K562 (cell line): Measurements from ENCODE around the gene DHPS. TPM values are rescaled to one million over a fixed set of nuclear protein-coding genes. Genes with fewer than 3 reads are reported as not detected.

Experiments used
- ATAC-seq: fragments of 200-7000 bp; cut with Tn5 transposase; 3 replicates; pipeline ENCODE4 v1.9.1; 2020; ENCODE audit warnings: moderate library complexity
- BruUV-seq: library from RNA; stranded (reverse); fragments of 400-500 nt; replicated peaks from 2 replicates; lab custom pipeline; 2021; lab: Mats Ljungman, UMichigan
- CTCF ChIA-PET: fragments of 300-600 bp; formaldehyde crosslinking; extraction: SDS; loops from one replicate; lab custom pipeline; 2021; ENCODE audit warnings: low intra/inter-chr PET ratio; lab: Yijun Ruan, JAX
- POLR2A ChIA-PET: fragments of 300-600, 350-650 bp; sonication (Branson Sonifier 250); formaldehyde crosslinking; extraction: SDS; loops from one replicate; lab custom pipeline; 2021; ENCODE audit warnings: antibody characterized with exemption, inconsistent platforms; lab: Yijun Ruan, JAX
- DNase-seq, 4 experiments: peaks; one replicate each; pipeline versions ENCODE4 v3.0.0 to v3.0.0-alpha.2; 2011 to 2018; ENCODE audit warnings: low spot score in 3 of 4, mixed read lengths in 3 of 4; ENCODE audit errors: extremely low read depth in 1 of 4
- FAIRE-seq: peaks from 2 replicates; lab custom pipeline; 2011; peaks lifted over from hg19 to GRCh38; lab: Jason Lieb, UNC
- H2AFZ ChIP-seq: 2 replicates; pipeline ENCODE4 v1.6.0; 2011; ENCODE audit warnings: low read depth, low read length, control low read depth, inconsistent platforms
- H3K27ac ChIP-seq: fragments of 200-600 bp; 3 replicates; pipeline ENCODE4 v1.8.0; 2011; ENCODE audit warnings: low read depth, mild to moderate bottlenecking, control low read depth, inconsistent platforms, low read length, moderate library complexity, mixed read lengths; ENCODE audit errors: extremely low read depth
- H3K27me3 ChIP-seq, 2 experiments: fragments of 300-600 bp in 1 of 2; 2 replicates in 1 of 2; 3 replicates in 1 of 2; pipeline versions ENCODE4 v1.6.0 to v1.8.0; 2011; ENCODE audit warnings: inconsistent platforms in 2 of 2, low read length in 2 of 2, mild to moderate bottlenecking in 1 of 2, mixed read lengths in 1 of 2, moderate library complexity in 1 of 2; ENCODE audit not compliant: control insufficient read depth in 2 of 2, insufficient read depth in 2 of 2
- H3K36me3 ChIP-seq: fragments of 300-600 bp; 3 replicates; pipeline ENCODE4 v1.8.0; 2011; ENCODE audit warnings: mild to moderate bottlenecking, low read length, inconsistent platforms; ENCODE audit not compliant: control insufficient read depth, insufficient read depth
- H3K4me1 ChIP-seq, 2 experiments: fragments of 200-600 bp in 1 of 2; replicated peaks in 1 of 2; 2 replicates in 1 of 2; 3 replicates in 1 of 2; pipeline versions ENCODE4 v1.5.1 to v1.8.0; 2011; ENCODE audit warnings: inconsistent platforms in 2 of 2, low read length in 2 of 2, mild to moderate bottlenecking in 1 of 2, mixed read lengths in 1 of 2, moderate library complexity in 1 of 2; ENCODE audit not compliant: control insufficient read depth in 2 of 2, insufficient read depth in 2 of 2
- H3K4me2 ChIP-seq: 2 replicates; pipeline ENCODE4 v1.6.1; 2011; ENCODE audit warnings: low read length, control low read depth, inconsistent platforms, mixed read lengths; ENCODE audit not compliant: insufficient read depth
- H3K4me3 ChIP-seq: fragments of 200-600 bp; sonication (generic), shearing (Covaris generic); 2 replicates; pipeline ENCODE4 v1.5.1; 2016; ENCODE audit warnings: control low read depth, inconsistent platforms
- H3K79me2 ChIP-seq: fragments of 200-600 bp; 3 replicates; pipeline ENCODE4 v1.8.0; 2011; ENCODE audit warnings: low read length, inconsistent platforms; ENCODE audit not compliant: control insufficient read depth, insufficient read depth
- H3K9ac ChIP-seq, 2 experiments: 2 replicates each; pipeline versions ENCODE4 v1.6.0 to v1.6.1; 2011; ENCODE audit warnings: low read depth in 2 of 2, low read length in 2 of 2, control low read depth in 1 of 2, inconsistent platforms in 1 of 2, mild to moderate bottlenecking in 1 of 2, mixed read lengths in 1 of 2; ENCODE audit not compliant: insufficient read depth in 1 of 2
- H3K9me1 ChIP-seq: one replicate; pipeline ENCODE4 v1.6.0; 2011; ENCODE audit warnings: inconsistent platforms, mild to moderate bottlenecking, low read length, moderate library complexity; ENCODE audit not compliant: control insufficient read depth, insufficient read depth
- H3K9me3 ChIP-seq: replicated peaks from 2 replicates; pipeline ENCODE4 v1.5.1; 2011; ENCODE audit warnings: low read depth, low read length, inconsistent platforms; ENCODE audit not compliant: control insufficient read depth, insufficient read depth
- H4K20me1 ChIP-seq: replicated peaks from 2 replicates; pipeline ENCODE4 v1.6.1; 2011; ENCODE audit warnings: low read length, inconsistent platforms, mixed read lengths; ENCODE audit not compliant: control insufficient read depth, insufficient read depth
- ATF2 ChIP-seq: sonication (generic); formaldehyde crosslinking; IDR thresholded peaks from 2 replicates; pipeline ENCODE4 v1.8.1; 2022; ENCODE audit warnings: missing genetic modification reagents
- BRCA1 ChIP-seq, 2 experiments: fragments of 450-650 bp in 1 of 2; sonication (generic) in 1 of 2; formaldehyde crosslinking in 1 of 2; IDR thresholded peaks; 2 replicates each; pipeline versions ENCODE4 v1.5.0 to v1.6.1; 2017 to 2020; ENCODE audit warnings: mild to moderate bottlenecking in 1 of 2, missing genetic modification reagents in 1 of 2
- KDM4B ChIP-seq, 2 experiments: fragments of 450-650 bp in 1 of 2; sonication (generic) in 1 of 2; IDR thresholded peaks; 2 replicates each; pipeline ENCODE4 v1.6.1; 2016 to 2017; ENCODE audit warnings: borderline replicate concordance in 2 of 2, antibody characterized with exemption in 1 of 2, low read depth in 1 of 2, mild to moderate bottlenecking in 1 of 2
- KLF6 ChIP-seq: fragments of 250-450 bp; sonication (Bioruptor Pico); IDR thresholded peaks from 2 replicates; pipeline ENCODE4 v1.4.0; 2020; ENCODE audit warnings: mild to moderate bottlenecking, moderate library complexity, borderline replicate concordance
- MTA3 ChIP-seq: fragments of 450-650 bp; formaldehyde crosslinking; IDR thresholded peaks from 2 replicates; pipeline ENCODE4 v1.6.1; 2017; ENCODE audit warnings: mild to moderate bottlenecking, borderline replicate concordance
- PURB ChIP-seq: sonication (generic); formaldehyde crosslinking; IDR thresholded peaks from 2 replicates; pipeline ENCODE4 v1.9.0; 2021; ENCODE audit warnings: low read depth, mild to moderate bottlenecking, missing genetic modification reagents
- RNF2 ChIP-seq: sonication (generic); IDR thresholded peaks from 2 replicates; pipeline ENCODE4 v1.6.1; 2016
- SNRNP70 ChIP-seq: fragments of 200-400 bp; formaldehyde crosslinking; optimal IDR thresholded peaks from 2 replicates; pipeline ENCODE3; 2017; ENCODE audit warnings: low read depth, low read length
- ZFP30 ChIP-seq: fragments of 250-450 bp; sonication (Bioruptor Pico); IDR thresholded peaks from 2 replicates; pipeline ENCODE4 v1.8.0; 2022; ENCODE audit warnings: moderate library complexity, mild to moderate bottlenecking, inconsistent platforms, borderline replicate concordance
- ZNF764 ChIP-seq: fragments of 250-450 bp; sonication (Bioruptor Pico); IDR thresholded peaks from 2 replicates; pipeline ENCODE4 v1.4.0; 2020; ENCODE audit warnings: low read depth, mild to moderate bottlenecking, moderate library complexity
- ZSCAN32 ChIP-seq: fragments of 450-650 bp; formaldehyde crosslinking; IDR thresholded peaks from 2 replicates; pipeline ENCODE4 v1.4.0; 2020; ENCODE audit warnings: mild to moderate bottlenecking, moderate library complexity
- WGBS: fragments of 100-300 bp; shearing (Covaris generic); methylation state at CpG from one replicate; pipeline ENCODE4 v1.1.6; 2016; ENCODE audit warnings: low coverage, mixed read lengths; ENCODE audit not compliant: insufficient coverage; ENCODE audit errors: missing lambda C conversion rate; 5-methylcytosine and 5-hydroxymethylcytosine counted together
- in situ Hi-C: fragments of 300-500 bp; cut with MboI; formaldehyde crosslinking; loops from 4 replicates; pipeline ENCODE4 v1.15.0; 2018; ENCODE audit warnings: inconsistent platforms, mixed read lengths
- intact Hi-C: fragments of 100-400 bp; cut with micrococcal nuclease; formaldehyde crosslinking; loops from 2 replicates; pipeline ENCODE4 v1.14.2; 2022
- polyA plus RNA-seq, 8 experiments: library from polyadenylated mRNA; depleted of rRNA in 4 of 8; stranded (reverse) in 5 of 8; unstranded in 3 of 8; fragments of >200 nt; fragmentation: Nextera tagmentation in 2 of 8; fragmentation: Illumina TruSeq in 1 of 8; extraction: Ambion mirVana in 2 of 8; extraction: Trizol in 1 of 8; gene quantifications; 2 replicates each; pipeline versions ENCODE4 v1.2.1 to v1.2.3, GENCODE V29; 2011 to 2014; ENCODE audit warnings: inconsistent platforms in 1 of 8, missing spikeins in 1 of 8
- total RNA-seq, 7 experiments: library from RNA; depleted of rRNA in 6 of 7; stranded (reverse); fragments of >200 nt in 6 of 7; fragmentation: Illumina TruSeq in 2 of 7; extraction: Trizol in 2 of 7; gene quantifications; 2 replicates each; pipeline versions ENCODE4 v1.2.1 to v1.2.3, GENCODE V29; 2011 to 2021; ENCODE audit warnings: low replicate concordance in 1 of 7
- TF ChIP-seq, protein P1 (sequence below): sonication (generic); formaldehyde crosslinking; IDR thresholded peaks from 2 replicates; pipeline ENCODE4 v1.8.0; 2022; ENCODE audit warnings: mild to moderate bottlenecking, missing genetic modification reagents

DHPS gene
- total and polyA plus RNA-seq, 9 of the 15 experiments (the other 6 are each of a cell fraction or from before 2014, with no cell fraction given) = 47.1 to 110 (median 79.9) TPM

DNA sequence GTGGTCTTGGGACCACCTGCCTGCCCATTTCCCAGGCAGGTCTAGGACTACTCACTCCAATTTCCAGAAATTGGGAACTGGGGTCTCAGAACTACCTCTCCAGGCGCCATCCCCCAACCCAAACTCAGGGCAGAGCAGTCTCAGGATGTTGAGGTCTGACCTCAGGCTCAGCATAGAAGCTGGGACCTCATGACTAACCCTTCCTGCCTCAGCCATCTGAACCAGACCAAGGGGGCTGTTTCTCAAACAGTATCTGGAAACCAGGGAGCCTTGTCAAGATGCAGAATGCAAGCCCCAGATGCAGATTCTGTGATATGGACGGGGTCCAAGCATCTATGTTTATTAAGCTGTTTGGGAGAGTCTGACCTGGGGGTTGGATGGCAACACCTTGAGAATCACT, 13.4 kb upstream of the DHPS start:
- POLR2A ChIA-PET = interaction anchor here (0.7 to 2.6 kb wide), 2 partner anchors 10 to 488 kb away, joined by 3 to 21 read pairs; no protein-coding TSS in a partner anchor
- H3K4me1 ChIP-seq = peaks cover 0 to 30% of the 10 kb centered on the region in 2 experiments; a peak in 3 of 5 replicates
- peaks cover 50% of the 10 kb centered on the region for H3K36me3 ChIP-seq
- in situ Hi-C loops (no loop called here), intact Hi-C loops (no loop called here)
- no TSS peak for BruUV-seq
- peaks cover 7% of the 10 kb centered on the region; the same call in 1 of the 3 replicates for H3K79me2 ChIP-seq
- no peaks in the 10 kb centered on the region for H3K9me3 ChIP-seq
- H3K9me1 ChIP-seq = no peaks in the 10 kb centered on the region
- no peak for DNase-seq
- CTCF ChIA-PET = no interaction called here
- no peak for FAIRE-seq
- no peak for ATAC-seq
- no peaks in the 10 kb centered on the region; a peak in 1 of 5 replicates for H3K27me3 ChIP-seq
- H3K9ac ChIP-seq = peak overlapping the region; percentile 42 to 93; a peak in 2 of 4 replicates
- peak overlapping the region; percentile 82 for H3K4me3 ChIP-seq
- WGBS = 52% methylated on average over 2 of the region's 2 CpGs
- H3K4me2 ChIP-seq = peak overlapping the region; percentile 91; the same call in 1 of the 2 replicates
- no peak overlapping the region for H3K27ac ChIP-seq
- no peaks in the 10 kb centered on the region for H4K20me1 ChIP-seq
- H2AFZ ChIP-seq = no peak overlapping the region
- TF ChIP-seq KLF6 (no peak), SNRNP70 (no peak), KDM4B (IDR thresholded peaks at IDR 0.05; ENCODE audit: borderline replicate concordance in 2 of 2, low read depth in 1 of 2) (no peak), ATF2 (no peak), ZFP30 (CRISPR knock-in tag) (no peak), RNF2 (no peak), PURB (no peak), MTA3 (no peak), ZSCAN32 (CRISPR knock-in tag) (no peak), BRCA1 (IDR thresholded peaks at IDR 0.05) (no peak), BRCA1 (CRISPR knock-in tag; IDR thresholded peaks at IDR 0.05) (no peak), ZNF764 (no peak)
- TF ChIP-seq, protein P1, sequence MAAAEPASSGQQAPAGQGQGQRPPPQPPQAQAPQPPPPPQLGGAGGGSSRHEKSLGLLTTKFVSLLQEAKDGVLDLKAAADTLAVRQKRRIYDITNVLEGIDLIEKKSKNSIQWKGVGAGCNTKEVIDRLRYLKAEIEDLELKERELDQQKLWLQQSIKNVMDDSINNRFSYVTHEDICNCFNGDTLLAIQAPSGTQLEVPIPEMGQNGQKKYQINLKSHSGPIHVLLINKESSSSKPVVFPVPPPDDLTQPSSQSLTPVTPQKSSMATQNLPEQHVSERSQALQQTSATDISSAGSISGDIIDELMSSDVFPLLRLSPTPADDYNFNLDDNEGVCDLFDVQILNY (CRISPR knock-in tag) = no peak
